ENCODE measurements around the gene FBXL5.
"Not testable (repeated sequence)": the region's sequence is repeated elsewhere in the genome, so short reads cannot be mapped to it uniquely, and the experiment has no call there.

Gene FBXL5

GRCh38 chr4:15653420-15653819, 1.7 kb downstream of the FBXL5 start:
- intact Hi-C loops (cut with DNase I) = loop anchor here (10.0 kb wide), 1 partner anchor 649 kb away; the partner anchor contains the start of gene CPEB2

DNA sequence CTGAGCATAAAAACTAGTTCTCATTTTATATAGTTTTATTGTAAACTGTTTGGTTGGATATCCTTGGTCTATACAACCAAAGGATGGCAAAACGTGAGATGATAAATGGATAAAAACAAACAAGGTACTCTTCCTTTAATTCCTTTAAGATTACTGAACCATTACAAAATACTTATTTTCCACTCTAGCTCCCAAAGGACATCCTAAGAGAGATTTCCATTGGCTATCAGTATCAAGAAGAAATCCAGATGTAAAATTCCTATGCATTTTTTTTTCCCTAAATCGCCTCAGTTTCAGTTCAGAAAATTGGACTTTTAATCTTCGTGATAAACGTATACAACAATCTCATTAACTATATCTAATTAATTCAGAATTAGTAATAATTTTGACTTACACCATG, 2.3 kb downstream of the FBXL5 start:
- intact Hi-C loops (cut with DNase I) = loop anchor here (10.0 kb wide), 1 partner anchor 648 kb away; the partner anchor contains the start of gene CPEB2
- no peak for DNase-seq

More at GRCh38 chr4:15653420-15653819, 1.7 kb downstream of the FBXL5 start:
- no peak for DNase-seq

DNA sequence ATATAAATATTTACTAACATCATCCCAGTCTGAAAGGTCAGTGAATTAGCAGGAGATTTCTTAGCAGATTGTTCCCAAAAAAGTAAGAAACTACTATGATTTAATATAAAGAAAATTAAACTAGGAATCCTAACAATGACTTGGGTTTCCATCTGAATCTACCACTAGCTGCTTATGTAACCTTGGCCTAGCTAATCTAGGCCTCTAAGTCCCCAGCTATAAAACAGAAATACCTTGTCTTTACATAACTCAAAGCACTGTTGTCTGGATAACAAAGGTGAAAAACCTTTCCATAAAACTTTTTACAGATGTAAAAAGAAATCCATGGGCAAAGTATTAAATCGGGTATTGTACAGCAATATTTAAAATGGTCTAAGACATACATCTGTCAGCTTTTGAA, 3.0 kb downstream of the FBXL5 start:
- intact Hi-C loops (cut with DNase I) = loop anchor here (10.0 kb wide), 1 partner anchor 647 kb away; the partner anchor contains the start of gene CPEB2
- no peak for DNase-seq

GRCh38 chr4:15651676-15652075, 3.5 kb downstream of the FBXL5 start:
- no peak for DNase-seq
- intact Hi-C loops (cut with DNase I) = loop anchor here (10.0 kb wide), 1 partner anchor 647 kb away; the partner anchor contains the start of gene CPEB2

GRCh38 chr4:15649914-15650545, 5.1 kb downstream of the FBXL5 start:
- intact Hi-C loops (cut with DNase I) = loop anchor here (1.0 to 10.0 kb wide), 2 partner anchors 171 to 645 kb away; partner anchors contain the start of gene CPEB2
- DNase-seq = peak in 2 of 10 donors; percentile 27 to 34

DNA sequence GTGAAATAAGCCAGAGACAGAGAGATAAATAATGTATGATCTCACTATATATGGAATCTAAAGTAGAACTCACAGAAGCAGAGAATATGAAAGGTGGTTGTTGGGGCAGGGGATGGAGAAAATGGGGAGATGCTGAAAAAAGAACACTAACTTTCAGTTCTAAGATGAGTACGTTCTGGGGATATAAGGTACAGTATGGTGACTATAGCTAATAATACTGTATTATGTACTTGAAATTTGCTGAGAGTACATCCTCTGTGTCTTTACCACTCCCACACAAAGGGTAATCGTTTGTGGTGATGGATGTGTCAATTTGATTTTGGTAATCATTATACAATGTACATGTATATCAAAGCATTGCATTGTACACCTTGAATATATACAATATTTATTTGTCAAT, 6.6 kb downstream of the FBXL5 start:
- no peak for DNase-seq
- intact Hi-C loops (cut with DNase I) = no loop called here

DNA sequence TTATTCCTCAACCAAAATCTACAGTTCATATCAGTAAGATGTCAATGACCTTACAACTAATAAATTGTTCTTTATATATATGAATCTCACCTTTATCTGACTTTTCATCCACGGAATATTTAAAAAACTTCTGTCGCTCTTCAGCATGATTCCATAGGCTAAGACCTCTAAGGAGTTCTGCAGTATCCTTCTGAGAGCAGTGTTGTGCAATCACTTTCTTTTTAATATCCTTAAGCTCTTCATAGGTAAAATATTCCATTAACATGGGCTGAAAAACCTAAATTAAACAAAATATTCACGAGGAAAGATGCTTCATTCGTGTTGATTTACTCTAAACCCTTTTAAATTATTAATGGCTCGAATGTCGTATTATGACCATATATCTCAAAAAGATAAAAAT, 16.7 kb downstream of the FBXL5 start:
- DNase-seq = no peak
- intact Hi-C loops (cut with DNase I) = no loop called here

- intact Hi-C loops (cut with DNase I) = no loop called here
- no peak for DNase-seq
Measured at GRCh38 chr4:15636818-15637217, 18.3 kb downstream of the FBXL5 start.

DNA sequence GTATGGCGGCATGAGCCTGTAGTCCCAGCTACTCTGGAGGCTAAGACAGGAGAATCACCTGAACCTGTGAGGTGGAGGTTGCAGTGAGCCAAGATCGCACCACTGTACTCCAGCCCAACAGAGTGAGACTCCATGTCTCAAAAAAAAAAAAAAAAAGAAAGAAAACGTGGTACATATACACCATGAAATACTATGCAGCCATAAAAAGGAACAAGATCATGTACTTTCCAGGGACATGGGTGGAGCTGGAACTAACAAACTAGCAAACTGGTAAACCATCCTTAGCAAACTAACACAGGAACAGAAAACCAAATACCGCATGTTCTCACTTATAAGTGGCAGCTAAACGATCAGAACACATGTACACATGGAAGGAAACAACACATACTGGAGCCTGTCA, 37.8 kb downstream of the FBXL5 start:
- intact Hi-C loops (cut with DNase I); DNase-seq: not testable (repeated sequence)

DNA sequence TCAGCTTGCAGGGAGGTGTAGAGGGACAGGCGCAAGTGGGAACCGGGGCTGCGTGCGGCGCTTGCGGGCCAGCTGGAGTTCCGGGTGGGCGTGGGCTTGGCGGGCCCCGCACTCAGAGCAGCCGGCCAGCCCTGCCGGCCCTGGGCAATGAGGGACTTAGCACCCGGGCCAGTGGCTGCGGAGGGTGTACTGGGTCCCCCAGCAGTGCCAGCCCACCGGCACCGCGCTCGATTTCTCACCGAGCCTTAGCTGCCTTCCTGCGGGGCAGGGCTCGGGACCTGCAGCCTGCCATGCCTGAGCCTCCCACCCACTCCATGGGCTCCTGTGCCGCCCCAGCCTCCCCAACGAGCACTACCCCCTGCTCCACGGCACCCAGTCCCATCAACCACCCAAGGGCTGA, 40.3 kb downstream of the FBXL5 start:
- DNase-seq = peak in 2 of 10 donors; percentile 30 to 71
- intact Hi-C loops (cut with DNase I) = not testable (repeated sequence)

DNA sequence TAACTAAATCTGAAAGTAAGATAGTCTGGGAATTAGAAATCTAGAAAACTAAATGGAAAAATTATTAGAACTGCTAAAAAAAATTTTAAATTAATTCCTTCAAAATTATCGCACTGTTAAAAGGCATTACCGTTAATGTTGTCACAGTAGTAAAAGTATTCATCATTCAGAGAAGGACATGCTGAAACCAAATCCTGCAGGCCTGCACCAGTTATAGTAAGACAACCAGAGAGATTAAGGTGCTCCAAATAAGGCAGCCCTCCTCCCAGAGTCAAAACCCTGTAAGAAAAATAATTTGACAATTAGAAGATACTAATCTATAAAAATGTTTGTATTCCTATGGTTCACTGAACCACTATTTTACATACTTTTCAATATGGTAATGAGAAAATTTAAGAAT, 43.0 kb downstream of the FBXL5 start:
- no peak for DNase-seq
- intact Hi-C loops (cut with DNase I) = no loop called here

DNA sequence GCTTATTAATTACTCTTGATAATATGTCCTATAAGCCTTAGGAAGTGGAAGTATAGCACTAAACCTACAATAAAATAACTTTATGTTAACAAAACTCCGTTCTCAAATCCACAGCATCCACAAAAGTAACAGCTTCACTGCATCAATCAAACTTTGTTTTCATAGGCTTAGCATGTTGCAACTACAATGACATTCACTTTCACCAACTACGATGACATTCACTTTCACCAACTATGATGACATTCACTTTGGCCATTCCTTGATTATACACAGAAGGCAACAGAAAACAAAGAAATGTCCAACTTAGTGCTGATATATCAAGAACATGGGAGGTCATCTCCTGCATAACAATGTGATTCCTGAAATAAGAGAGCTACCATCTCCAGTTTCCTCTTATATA, 44.3 kb downstream of the FBXL5 start:
- intact Hi-C loops (cut with DNase I) = no loop called here
- DNase-seq = no peak

DNA sequence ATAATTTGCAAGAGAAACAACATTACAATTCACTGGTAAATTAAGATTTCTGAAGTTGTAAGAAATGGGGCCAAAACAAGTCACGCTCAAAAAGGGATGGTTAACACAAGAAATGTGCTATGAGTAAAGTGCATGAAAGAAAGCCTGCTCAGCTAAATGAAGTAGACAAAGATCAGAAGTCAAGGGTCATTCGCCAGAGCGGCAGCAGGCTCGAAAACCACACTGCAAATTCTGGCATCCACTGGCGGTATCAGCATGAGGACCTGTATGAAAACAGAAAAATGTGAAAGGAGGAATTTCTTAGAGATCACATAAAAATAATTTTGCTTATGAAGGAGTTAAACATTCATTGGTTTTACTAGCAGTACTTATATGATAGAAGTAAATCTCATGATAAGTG, 49.6 kb downstream of the FBXL5 start:
- DNase-seq = no peak
- intact Hi-C loops (cut with DNase I) = no loop called here

- intact Hi-C loops (cut with DNase I) = no loop called here
- DNase-seq = no peak
Measured at GRCh38 chr4:15601862-15602261, 53.3 kb downstream of the FBXL5 start.

DNA sequence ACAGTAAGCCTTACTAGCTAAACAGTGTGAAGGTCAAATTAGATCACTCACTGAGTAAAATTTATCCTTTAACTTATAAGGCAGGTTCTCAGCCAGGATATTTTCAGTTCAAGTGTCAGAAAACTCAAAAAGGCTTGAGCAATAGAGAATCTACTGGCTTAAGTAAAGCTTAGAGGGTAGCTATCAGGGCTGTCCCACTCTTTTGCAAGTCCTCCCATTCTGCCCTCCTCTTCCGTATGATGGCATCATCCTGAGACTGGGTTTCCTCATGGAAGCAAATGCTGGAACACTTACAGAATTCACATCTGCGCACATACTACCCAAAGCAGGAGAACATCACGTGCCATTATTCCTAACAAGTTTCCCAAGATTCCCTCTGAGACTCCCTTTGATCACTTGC, 55.0 kb downstream of the FBXL5 start:
- intact Hi-C loops (cut with DNase I) = no loop called here
- DNase-seq = no peak

DNA sequence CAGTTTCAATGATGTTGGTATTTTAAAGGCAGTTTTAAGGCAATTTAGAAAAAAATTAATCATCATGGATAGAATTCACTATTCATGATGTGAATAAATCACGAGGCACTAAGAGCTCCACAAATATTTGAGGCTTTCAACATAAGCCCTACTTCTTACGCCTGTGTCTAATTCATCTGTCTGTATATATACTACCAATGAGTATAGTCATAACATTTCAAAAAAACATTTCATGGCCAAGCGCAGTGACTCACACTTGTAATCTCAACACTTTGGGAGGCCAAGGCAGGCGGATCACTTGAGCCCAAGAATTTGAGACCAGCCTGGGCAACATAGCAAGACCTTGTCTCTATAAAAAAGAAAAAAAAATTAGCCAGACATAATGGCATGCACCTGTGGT, 56.5 kb downstream of the FBXL5 start:
- DNase-seq = no peak
- intact Hi-C loops (cut with DNase I) = no loop called here

DNA sequence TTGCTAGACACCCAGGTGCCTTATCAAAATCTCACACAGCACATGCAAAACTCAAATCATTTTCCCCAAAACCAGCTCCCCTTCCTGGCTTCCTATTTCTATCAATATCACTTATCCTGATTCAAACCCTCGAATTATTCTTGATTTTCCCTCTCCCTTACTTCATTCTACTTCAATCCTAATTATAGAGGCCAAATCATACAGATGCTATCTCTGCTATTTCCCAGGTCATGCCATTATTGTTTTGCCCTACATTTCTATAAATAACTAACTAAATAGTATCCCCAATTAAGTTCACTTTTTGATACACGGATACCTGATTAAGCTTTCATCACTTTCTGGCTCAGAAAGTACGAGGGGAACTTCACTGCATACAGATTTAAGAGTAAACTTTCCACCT, 62.4 kb downstream of the FBXL5 start:
- DNase-seq = no peak
- intact Hi-C loops (cut with DNase I) = no loop called here

GRCh38 chr4:15587649-15588048, 67.5 kb downstream of the FBXL5 start:
- DNase-seq = no peak
- intact Hi-C loops (cut with DNase I) = no loop called here

- no peak for DNase-seq
- intact Hi-C loops (cut with DNase I) = no loop called here
Measured at GRCh38 chr4:15586066-15586465, 69.1 kb downstream of the FBXL5 start.

GRCh38 chr4:15585331-15585730, 69.8 kb downstream of the FBXL5 start:
- DNase-seq = no peak
- intact Hi-C loops (cut with DNase I) = no loop called here

GRCh38 chr4:15584785-15585184, 70.4 kb downstream of the FBXL5 start:
- no peak for DNase-seq
- intact Hi-C loops (cut with DNase I) = no loop called here

DNA sequence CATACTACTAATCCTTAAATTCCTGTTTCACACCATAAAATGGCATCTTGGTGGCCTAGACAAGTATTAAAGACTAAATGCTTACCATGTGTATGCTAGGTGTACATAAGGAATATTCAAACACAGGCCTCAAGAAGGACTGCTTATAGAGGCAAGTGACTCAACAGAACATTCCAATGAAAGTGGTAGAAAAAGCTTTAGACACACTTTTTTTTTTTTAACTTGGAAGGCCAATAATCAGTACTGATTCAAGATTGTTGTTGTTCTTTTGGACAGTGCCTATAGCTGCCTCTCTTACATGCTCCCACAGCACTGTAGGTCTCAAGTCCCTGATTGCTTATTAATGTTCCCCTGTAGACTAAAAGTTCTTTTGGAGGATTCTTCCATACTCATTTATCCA, 77.6 kb downstream of the FBXL5 start:
- DNase-seq = no peak
- intact Hi-C loops (cut with DNase I) = no loop called here

GRCh38 chr4:15575966-15576365, 79.2 kb downstream of the FBXL5 start:
- intact Hi-C loops (cut with DNase I) = no loop called here
- DNase-seq = no peak
